Measurements from ENCODE around the gene ACSS1.

The ACSS1 gene

DNA sequence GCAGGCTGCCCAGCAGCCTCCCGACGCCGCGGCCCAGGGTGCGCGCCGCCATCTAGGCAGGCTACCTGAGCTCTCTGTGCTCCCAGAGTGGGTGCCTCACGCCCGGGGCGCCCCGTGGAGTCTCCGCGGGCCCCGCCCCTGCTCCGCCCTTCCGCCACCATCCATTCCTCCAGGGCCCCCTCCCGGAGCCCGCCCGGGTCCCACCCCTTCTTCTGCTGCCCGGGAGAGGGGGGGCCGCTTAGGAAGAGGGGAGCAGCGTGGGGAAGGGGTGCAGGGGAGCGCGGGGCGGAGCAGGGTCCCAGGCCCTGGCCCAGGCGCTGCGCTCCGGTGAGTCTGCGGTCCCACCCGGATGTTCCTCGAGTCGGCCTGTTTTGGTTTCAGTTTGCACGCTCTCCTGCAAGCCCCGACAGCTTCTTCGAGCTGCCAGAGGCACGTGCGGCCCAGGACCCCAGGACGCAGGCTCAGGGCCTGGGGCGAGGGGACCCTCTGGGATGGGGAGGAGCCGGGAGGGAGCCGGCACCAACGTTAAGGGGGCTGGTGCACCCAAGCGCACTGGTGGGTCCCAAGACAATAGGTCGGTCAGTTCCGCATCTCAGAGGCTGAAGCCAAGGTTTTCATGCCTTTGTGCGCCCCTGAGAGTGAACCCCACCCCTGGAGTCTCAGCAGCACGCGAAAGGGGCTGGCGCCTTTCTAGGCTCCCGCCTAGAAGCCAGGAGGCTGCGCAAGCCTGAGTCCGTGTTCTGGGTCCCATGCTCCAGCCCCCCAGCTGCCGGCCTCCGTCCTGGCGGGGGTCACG is at the start of gene ACSS1:
TSS of gene ACSS1 (minus strand) at position 89 of the 796 bp plus-strand sequence. CDS start at position 52, 37 bp downstream.
- TF ChIP-seq, protein P1, sequence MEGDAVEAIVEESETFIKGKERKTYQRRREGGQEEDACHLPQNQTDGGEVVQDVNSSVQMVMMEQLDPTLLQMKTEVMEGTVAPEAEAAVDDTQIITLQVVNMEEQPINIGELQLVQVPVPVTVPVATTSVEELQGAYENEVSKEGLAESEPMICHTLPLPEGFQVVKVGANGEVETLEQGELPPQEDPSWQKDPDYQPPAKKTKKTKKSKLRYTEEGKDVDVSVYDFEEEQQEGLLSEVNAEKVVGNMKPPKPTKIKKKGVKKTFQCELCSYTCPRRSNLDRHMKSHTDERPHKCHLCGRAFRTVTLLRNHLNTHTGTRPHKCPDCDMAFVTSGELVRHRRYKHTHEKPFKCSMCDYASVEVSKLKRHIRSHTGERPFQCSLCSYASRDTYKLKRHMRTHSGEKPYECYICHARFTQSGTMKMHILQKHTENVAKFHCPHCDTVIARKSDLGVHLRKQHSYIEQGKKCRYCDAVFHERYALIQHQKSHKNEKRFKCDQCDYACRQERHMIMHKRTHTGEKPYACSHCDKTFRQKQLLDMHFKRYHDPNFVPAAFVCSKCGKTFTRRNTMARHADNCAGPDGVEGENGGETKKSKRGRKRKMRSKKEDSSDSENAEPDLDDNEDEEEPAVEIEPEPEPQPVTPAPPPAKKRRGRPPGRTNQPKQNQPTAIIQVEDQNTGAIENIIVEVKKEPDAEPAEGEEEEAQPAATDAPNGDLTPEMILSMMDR (IDR thresholded peaks at IDR 0.05; ENCODE audit: low read depth, low read length, missing control alignments), result no peak
- no peak for DNase-seq (ENCODE audit: low read depth)
- peak within 1 kb of the TSS; percentile 44 for H3K4me3 ChIP-seq (ENCODE audit: low read depth, low read length)
- in situ Hi-C loops (cut with HindIII; ENCODE audit: low sequenced_read_pairs), result no loop called here

DNA sequence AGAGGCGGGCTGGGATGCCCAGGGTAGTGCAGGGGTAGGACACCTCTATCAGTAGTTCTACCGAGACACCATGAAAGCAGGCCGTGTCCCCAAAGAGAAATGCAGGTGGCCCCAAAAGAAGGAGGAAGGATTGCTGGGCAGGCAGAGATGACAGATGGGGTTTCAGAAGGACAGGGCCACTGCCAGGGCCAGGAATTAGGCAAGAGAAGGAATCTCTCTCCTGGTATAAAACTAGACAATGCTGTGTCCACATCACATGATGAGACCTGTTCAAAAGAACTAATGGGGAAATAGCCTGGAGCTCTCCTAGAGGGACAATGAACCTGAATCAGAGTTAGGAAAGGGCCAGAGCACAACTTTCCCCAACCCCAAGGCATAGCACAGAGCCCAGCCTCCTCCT is 45.6 kb upstream of the ACSS1 start:
- in situ Hi-C loops (cut with HindIII; ENCODE audit: low sequenced_read_pairs), result no loop called here
- no peak for DNase-seq (ENCODE audit: low read depth)
- TF ChIP-seq, protein P1 (IDR thresholded peaks at IDR 0.05; ENCODE audit: low read depth, low read length, missing control alignments), result no peak
- no peak overlapping the region for H3K4me3 ChIP-seq (ENCODE audit: low read depth, low read length)

DNA sequence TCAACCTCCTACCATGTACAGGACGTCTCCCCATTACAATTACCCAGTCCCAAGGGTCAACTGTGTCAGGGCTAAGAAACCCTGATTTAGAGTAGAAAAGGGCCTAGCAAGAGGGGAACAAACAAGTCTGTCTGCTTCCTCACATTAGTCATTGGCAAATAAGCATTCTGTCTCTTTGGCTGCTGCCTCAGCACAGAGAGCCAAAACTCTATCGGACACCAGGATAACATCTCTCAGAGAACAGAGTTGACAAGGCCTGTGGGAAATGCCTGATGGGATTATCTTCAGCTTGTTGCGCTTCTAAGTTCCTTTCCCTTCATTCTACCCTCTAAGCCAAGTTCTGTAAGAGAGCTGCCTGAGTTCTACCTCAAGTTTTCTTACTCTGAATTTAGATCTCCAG is 43.0 kb upstream of the ACSS1 start:
- in situ Hi-C loops (cut with HindIII; ENCODE audit: low sequenced_read_pairs), result no loop called here
- TF ChIP-seq, protein P1 (IDR thresholded peaks at IDR 0.05; ENCODE audit: low read depth, low read length, missing control alignments), result no peak
- DNase-seq (ENCODE audit: low read depth), result no peak
- H3K4me3 ChIP-seq (ENCODE audit: low read depth, low read length), result no peak overlapping the region

DNA sequence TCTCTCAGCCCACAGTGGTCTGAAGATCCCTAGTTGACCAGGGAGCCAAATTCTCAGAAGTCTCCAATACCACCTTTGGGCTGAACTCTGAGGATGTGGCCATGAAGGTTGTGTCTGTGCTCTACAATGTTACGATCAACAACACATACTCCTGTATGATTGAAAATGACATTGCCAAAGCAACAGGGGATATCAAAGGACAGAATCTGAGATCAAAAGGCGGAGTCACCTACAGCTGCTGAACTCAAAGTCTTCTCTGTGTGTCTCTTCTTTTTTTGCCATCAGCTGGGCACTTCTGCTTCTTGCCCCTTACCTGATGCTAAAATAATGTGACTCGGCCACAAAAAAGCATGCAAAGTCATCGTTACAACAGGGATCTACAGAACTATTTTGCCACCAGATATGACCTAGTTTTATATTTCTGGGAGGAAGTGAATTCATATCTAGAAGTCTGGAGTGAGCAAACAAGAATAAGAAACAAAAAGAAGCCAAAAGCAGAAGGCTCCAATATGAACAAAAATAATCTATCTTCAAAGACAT is 41.7 kb upstream of the ACSS1 start:
- in situ Hi-C loops (cut with HindIII; ENCODE audit: low sequenced_read_pairs), result no loop called here
- no peak for DNase-seq (ENCODE audit: low read depth)

DNA sequence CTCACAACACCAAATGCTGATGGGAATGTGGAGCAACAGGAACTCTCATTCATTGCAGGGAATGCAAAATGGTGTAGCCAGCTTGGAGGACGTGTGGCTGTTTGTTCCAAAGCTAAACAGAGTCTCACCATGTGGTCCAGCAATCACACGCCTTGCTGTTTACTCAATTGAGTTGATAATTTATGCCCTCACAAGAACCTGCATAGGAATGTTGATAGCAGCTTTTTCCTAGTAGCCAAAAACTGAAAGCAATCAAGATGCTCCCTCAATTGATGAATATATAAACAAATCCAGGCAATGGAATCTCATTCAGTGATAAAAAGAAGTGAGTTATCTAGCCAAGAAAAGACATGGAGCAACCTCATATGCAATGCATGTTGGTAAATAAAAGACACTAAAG is 39.6 kb upstream of the ACSS1 start:
- DNase-seq (ENCODE audit: low read depth), result no peak
- in situ Hi-C loops (cut with HindIII; ENCODE audit: low sequenced_read_pairs), result no loop called here
- TF ChIP-seq, protein P1 (IDR thresholded peaks at IDR 0.05; ENCODE audit: low read depth, low read length, missing control alignments), result no peak
- H3K4me3 ChIP-seq (ENCODE audit: low read depth, low read length), result no peak overlapping the region

More for the DNA sequence above, 41.7 kb upstream of the ACSS1 start:
- no peak overlapping the region for H3K4me3 ChIP-seq (ENCODE audit: low read depth, low read length)
- TF ChIP-seq, protein P1 (IDR thresholded peaks at IDR 0.05; ENCODE audit: low read depth, low read length, missing control alignments), result no peak

DNA sequence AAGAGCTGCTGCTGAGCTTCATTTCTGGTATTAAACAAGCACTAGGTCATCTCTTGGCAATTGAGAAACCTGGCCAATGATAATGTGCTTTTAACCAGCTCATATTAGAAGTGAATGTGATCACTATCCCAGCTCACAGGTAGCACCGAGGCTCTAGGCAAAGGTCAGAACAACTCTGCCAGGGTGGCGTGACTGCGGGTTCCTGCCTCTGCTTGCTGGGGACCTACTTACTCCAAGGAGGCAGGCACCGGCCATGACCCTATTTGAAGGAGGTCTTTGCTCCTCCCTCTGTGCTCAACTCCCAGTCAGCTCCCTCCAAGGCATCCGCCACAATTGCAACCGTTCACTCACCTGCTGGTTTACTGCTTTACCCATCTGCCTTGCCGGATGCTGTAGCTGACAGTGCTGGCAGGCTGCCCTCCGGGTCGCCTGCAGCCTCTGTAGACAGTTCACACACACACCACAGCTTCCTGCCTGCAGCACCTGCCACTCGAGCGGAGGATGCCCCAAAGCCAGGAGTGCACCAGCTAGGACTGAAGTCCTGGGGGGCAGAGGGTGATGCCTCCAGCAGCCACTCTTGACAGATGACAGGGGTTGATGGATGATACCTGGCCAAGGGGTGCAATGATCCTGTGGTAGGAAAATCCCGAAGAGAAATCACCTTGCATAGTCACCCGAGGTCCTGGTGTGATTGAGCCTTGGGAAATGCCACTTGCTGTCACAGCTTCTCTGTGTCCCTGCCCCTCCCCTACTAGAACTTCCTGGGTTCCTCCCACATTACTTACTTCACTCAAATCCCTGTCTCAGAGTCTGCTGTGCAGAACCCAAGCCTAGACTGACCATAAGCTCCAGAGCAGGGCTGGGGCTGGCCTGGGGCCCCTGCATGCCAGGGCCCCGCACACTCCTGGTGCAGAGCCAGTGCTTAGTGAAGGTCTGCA is 32.8 kb upstream of the ACSS1 start:
- TF ChIP-seq, protein P1 (IDR thresholded peaks at IDR 0.05; ENCODE audit: low read depth, low read length, missing control alignments), result no peak
- no peak overlapping the region for H3K4me3 ChIP-seq (ENCODE audit: low read depth, low read length)
- in situ Hi-C loops (cut with HindIII; ENCODE audit: low sequenced_read_pairs), result no loop called here
- DNase-seq (ENCODE audit: low read depth), result no peak
